GM21447 (cell line): ENCODE results near the gene C16orf89.
"Not testable (repeated sequence)": the region's sequence is repeated elsewhere in the genome, so short reads cannot be mapped to it uniquely, and the experiment has no call there.

Experiments
- ATAC-seq: cut with Tn5 transposase; IDR thresholded peaks from one replicate; pipeline ENCODE4 v1.9.1; 2021; ENCODE audit not compliant: unreplicated experiment

The C16orf89 gene

GRCh38 chr16:5084802-5085201 is 19.0 kb upstream of the C16orf89 start:
- not testable (repeated sequence) for ATAC-seq

DNA sequence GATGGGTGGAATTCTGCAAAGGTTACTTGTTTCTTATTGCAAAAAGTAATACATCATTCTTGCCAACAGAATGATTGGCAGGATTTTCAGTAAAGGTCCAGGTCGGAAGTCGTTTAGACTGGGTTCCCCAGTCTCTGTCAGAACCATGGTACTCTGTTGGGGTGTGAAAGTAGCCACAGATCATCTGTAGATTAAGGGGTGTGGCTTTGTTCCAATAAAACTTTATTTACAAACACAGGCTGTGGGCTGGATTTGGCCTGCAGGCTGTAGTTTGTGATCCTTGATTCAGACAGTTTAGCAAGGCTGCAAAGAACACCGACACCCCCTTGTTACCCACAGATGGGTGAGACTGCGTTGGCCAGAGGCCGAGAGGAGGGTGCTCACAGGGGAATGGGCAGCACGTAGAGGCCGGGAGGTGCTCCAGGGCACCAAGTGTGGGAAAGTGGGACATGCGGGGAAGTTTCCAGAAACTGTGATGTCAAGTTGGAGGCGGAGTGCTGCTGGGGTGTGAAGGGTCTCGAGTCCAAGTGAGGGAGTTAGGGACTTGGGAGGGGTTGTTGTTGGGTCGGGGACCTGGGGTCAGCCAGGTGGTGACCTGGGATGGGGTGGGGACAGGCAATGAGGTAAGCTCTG is 18.5 kb upstream of the C16orf89 start:
- ATAC-seq: not testable (repeated sequence)

- not testable (repeated sequence) for ATAC-seq
Observed at GRCh38 chr16:5083646-5084045, 17.9 kb upstream of the C16orf89 start.

DNA sequence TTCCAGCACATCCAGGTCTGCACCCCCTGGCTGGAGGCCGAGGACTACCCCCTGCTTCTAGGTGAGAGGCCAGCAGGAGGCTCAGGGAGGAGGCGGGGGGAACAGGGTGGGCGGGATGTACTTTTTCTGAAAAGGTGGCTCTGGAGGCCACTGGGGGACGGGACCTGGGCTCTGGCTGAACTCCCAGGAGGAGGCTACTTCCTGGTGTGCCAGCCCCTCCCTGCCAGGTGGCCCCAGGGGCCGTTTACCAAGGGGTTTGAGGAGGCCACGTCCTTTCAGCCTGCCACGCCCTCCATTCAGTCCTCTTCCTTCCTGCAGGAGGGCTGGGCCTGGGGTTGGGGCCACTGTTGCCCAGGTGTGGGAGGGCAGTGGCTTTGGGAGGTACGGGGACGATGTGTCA is 15.2 kb upstream of the C16orf89 start:
- not testable (repeated sequence) for ATAC-seq

DNA sequence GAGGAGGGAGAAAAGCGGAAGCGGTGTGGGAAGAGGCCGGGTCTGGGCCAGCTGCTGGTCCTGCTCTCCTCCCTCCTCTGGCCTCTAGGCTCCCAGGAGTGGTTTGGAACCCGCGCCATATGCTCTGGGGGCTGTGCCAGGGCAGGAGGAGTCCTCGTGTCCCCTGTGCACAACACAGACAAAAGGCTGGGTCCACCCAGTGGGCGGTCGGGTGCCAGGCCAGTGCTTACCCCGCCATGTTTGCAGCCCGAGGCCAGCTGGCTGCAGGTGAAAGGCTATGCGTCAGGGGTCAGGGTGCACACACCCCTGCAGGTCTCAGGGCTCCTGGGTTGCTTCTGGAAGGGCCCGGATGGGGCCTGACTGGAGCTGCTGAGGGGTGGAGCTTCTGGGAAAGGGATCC is 14.7 kb upstream of the C16orf89 start:
- not testable (repeated sequence) for ATAC-seq

GRCh38 chr16:5078626-5079025 is 12.9 kb upstream of the C16orf89 start:
- ATAC-seq: no peak

DNA sequence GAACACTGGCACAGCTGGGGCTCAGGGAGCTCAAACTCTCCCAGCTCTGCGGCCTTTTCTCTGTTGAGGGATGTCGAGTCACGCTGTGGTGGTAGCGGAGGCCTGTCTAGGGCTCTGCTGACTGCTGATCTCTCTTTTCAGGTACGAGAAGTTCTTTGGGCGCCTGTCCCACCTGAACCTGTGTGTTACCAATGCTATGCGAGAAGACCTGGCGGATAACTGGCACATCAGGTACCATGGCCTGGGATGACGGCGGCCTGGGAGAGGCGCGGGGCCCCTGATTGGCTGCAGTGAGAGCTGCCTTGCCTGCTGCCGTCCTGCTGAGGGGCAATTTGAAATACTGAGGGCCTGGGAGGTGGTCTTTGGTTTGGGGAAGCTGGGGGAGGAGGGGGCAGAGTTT is 11.5 kb upstream of the C16orf89 start:
- ATAC-seq: no peak

GRCh38 chr16:5075637-5076036 is 9.9 kb upstream of the C16orf89 start:
- no peak for ATAC-seq

GRCh38 chr16:5073771-5074170 is 8.0 kb upstream of the C16orf89 start:
- not testable (repeated sequence) for ATAC-seq

DNA sequence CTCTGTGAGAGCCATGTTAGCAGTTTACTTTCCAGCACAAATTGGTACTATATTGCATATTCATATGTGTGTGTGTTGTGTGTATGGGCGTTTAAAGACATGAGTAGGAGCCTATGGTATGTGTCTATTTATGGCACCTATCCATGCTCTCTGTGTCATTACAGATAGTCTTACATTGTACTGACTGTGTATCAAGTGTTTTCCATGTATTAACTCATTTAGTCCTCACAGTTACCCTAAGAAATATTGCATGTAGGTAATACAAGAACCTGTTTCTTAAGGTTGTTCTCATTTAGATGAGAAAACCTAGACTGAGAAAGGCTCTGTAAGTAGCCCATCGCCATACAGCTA is 7.5 kb upstream of the C16orf89 start:
- ATAC-seq: no peak

GRCh38 chr16:5072334-5073278 is 6.8 kb upstream of the C16orf89 start:
- ATAC-seq: no peak

DNA sequence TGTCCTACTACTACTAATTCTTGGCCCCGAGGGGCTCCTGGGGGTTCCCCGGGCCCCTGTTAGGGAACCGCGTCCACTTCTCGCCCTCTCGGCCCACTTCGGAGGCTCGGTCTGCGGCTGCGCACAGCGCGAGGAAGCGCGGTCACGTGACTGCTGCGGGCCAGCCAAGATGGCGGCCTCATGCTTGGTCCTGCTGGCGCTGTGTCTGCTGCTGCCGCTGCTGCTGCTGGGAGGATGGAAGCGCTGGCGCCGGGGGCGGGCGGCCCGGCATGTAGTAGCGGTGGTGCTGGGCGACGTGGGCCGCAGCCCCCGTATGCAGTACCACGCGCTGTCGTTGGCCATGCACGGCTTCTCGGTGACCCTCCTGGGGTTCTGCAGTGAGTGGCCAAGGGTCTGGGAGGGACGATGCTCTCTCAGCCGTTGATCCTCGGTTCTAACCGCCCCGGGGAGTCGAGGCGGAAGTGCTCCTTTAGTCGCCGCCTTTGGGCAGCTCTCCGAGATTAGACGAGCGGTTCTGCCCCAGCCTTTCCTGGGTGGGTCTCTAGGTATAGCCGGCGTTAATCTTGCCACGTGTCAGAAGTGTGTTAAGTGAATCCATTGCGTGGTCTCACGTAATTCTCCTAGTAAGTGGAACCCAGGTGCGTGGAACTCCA is 6.1 kb upstream of the C16orf89 start, which contains the start of gene ALG1:
Gene ALG1, plus strand, starts transcription at position 163 of the 653 bp plus-strand sequence. Its CDS starts 7 bp downstream, at position 170.
- peak; percentile 83 for ATAC-seq

GRCh38 chr16:5071341-5071680 is 5.6 kb upstream of the C16orf89 start:
- no peak for ATAC-seq

DNA sequence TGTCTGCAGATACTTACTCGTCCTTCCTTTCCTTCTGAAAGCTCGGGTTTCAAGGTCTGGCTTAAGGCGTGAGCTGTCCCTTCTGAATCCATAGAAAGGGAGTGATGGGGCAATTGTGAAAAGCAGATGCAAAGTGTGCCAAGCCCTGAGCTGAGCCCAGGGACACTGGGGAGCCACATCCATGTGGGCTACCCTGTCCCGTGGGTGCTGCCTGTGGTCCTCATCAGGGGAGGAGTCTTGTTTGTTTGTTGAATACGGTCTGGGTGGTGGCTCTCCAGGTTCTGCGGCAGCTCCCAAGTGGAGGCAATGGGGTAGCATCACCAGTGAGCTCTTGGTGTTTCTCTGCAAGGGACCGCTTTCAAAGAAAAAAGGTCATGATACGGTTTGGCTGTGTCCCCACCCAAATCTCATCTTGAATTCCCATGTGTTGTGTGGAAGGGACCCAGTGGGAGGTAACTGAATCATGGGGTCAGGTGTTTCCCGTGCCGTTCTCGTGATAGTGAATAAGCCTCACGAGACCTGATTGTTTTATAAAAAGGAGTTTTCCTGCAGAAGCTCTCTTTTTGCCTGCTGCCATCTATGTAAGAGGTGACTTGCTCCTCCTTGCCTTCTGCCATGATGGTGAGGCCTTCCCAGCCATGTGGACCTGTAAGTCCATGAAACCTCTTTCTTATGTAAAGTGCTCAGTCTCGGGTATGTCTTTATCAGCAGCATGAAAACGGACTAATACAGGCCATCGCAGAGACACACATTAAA is 4.9 kb upstream of the C16orf89 start:
- no peak for ATAC-seq

GRCh38 chr16:5069854-5070253 is 4.1 kb upstream of the C16orf89 start:
- ATAC-seq: no peak

- no peak for ATAC-seq
Observed at GRCh38 chr16:5069048-5069447, 3.3 kb upstream of the C16orf89 start.

DNA sequence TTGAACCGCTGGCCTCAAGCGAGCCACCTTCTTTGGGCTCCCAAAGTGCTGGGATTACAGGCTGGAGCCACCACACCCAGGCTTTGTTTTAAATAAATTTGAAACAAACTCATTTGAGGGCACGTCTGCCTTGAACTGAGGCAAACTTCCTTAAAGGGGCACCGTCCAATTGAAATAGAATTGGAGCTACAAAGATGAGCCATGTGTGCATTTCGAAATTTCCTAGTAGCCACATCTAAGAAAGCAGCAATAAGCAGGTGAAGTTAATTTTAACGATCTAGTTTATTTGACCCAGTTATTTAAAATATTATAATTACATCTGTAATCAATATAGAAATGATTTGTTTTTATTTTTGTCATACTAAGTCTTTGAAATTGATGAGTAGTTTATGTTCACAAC is 755 bp upstream of the C16orf89 start:
- ATAC-seq: no peak

DNA sequence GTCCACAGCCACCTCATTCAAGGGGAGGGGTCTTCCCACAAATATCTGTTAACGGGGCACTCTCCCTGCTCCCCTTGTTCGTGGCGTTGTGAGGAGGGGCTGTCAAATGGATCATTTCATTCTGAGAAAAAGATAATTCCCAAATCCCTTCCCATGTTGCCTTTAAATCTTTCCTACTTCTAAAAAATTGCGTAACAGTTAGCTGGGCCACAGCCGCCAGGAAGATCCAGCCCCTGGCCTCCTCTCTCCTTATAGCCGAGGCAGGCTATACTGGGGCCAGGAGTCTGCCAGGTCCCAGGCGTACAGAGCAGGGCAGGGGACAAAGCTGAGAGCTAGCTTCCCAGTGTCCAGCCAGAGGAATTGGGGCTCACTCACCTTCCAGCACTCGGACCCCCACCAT is 430 bp downstream of the C16orf89 start:
- no peak for ATAC-seq

DNA sequence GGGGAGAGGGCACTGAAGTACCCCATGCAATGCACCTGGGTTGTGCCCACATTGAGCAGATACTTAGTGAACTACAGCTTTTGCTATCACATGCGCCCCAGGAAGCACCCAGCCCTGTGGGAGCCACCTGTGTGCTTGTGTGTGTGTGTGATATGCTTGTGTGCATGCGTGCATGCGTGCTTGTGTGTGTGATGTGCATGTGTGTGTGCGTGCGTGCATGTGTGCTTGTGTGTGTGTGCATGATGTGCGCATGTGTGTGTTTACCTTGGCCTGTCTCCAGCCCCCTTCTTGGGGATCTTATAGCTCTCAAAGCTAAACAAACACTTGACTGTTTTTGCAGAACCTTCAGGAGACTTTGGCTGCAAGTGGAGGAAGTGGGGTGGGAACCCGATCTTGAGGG is 841 bp downstream of the C16orf89 start:
- ATAC-seq: no peak

GRCh38 chr16:5062790-5063765 is 2.7 kb downstream of the C16orf89 start:
- ATAC-seq: no peak
